GM10847 (cell line): ENCODE data around the gene ISG20.

Source experiments
- POLR2A ChIP-seq: IDR thresholded peaks from 2 replicates; pipeline ENCODE4 v1.6.1; 2011; ENCODE audit not compliant: insufficient read length; ENCODE audit errors: extremely low read depth

ISG20 gene

GRCh38 chr15:88680241-88681001 lies 41.6 kb downstream of the ISG20 start:
- no peak for TF ChIP-seq POLR2A

- TF ChIP-seq POLR2A = no peak
Measured at GRCh38 chr15:88681610-88682221, 42.9 kb downstream of the ISG20 start.

DNA sequence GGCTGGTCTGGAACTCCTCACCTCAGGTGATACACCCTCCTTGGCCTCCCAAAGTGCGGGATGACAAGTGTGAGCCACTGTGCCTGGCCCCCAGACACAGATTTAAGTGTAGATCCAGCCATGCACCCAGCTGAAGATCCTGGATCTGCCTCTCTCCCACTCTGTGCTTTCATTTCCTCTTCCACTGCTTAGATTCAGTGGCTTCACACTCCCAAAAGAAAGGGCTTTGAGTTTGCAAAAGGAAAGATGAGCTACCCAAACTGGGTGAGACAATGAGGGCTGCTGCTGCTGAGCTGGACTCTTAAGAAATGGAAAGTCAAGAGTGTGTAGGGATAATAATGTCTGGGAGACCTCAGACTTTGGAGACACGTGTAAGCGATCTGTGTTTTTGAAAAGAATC lies 45.5 kb downstream of the ISG20 start:
- TF ChIP-seq POLR2A = no peak

- TF ChIP-seq POLR2A = no peak
Measured at GRCh38 chr15:88686166-88686565, 47.4 kb downstream of the ISG20 start.

GRCh38 chr15:88688394-88688933 lies 49.6 kb downstream of the ISG20 start:
- TF ChIP-seq POLR2A = no peak

DNA sequence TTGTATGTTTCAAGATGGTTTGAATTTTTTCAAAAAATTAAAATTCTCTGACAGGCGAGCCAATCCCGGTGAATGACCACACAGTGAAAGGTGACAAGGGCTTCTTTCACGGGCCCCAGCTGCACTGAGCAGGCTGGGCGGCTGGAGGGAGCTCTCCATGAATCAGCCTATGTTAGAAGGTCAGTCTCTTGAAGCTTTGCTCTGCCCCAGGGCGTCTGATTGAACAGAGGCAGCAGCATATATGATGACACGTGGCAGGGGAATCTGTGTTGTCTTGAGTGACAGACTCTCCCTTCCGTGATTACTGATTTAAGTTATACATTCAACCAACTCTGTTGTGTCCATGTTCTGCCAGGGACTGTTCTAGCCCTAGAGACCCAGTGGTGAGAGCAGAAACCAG lies 51.5 kb downstream of the ISG20 start:
- no peak for TF ChIP-seq POLR2A

GRCh38 chr15:88693191-88693590 lies 54.4 kb downstream of the ISG20 start:
- no peak for TF ChIP-seq POLR2A

- no peak for TF ChIP-seq POLR2A
Measured at GRCh38 chr15:88695101-88695500, 56.3 kb downstream of the ISG20 start.

- TF ChIP-seq POLR2A = no peak
Measured at GRCh38 chr15:88695691-88696251, 57.0 kb downstream of the ISG20 start.

- no peak for TF ChIP-seq POLR2A
Measured at GRCh38 chr15:88696254-88696653, 57.4 kb downstream of the ISG20 start.

DNA sequence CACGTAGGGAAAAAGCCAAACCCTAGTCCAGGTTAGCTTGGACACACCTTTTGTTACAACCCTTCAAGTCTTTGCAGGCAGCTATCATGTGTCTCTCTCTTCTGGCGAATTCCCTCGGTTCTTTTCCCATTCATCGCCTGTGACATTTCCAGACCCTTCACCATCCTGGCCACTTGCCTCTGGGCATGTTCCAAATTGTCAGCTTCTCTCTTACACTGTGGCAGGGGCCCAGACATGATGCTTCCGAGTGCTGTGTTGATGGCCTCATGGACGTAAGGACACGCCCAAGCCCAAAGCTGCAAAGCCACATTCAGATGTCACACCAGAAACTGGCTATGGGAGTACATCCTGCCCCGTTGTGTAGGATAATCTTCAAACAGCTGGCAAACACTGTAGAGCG lies 58.5 kb downstream of the ISG20 start:
- TF ChIP-seq POLR2A = no peak

DNA sequence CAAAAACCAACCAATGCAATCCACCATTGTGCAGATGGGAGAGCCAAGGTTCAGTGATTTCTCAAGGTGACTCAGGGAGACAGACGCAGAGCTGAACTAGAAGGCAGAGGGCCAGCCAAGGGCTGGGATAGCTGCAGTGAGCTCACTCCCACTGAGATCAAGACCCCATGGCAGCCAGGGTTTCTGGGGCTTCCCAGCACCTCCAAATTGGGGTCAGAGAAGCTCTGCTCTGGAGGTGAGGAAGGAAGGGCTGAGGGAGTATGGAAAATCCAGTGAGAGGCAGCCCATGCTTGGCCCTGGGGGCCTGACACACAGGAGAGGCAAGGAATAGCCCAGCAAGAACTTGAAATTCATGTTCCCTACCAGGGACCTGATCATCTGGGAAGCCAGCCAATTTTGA lies 61.0 kb downstream of the ISG20 start:
- TF ChIP-seq POLR2A = no peak

DNA sequence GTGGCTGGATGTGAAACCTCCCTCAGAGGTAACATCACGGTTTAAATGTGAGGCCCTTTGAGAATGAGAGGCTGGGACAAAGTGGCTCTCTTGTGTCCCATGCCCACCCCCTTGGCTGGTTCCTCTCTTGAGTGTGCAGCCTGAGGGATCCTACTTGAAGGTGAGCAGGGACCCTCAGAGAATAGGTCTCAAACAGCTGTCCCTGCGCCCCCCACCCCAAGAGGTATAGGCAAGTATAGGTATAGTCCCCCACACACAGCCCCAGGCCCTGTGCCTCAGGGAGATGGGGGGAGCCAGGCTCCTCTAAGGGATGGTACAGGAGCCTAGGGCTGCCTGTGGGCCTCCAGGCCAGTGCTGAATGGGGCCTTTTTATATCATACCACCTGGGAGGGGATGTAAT lies 61.9 kb downstream of the ISG20 start:
- TF ChIP-seq POLR2A = no peak

DNA sequence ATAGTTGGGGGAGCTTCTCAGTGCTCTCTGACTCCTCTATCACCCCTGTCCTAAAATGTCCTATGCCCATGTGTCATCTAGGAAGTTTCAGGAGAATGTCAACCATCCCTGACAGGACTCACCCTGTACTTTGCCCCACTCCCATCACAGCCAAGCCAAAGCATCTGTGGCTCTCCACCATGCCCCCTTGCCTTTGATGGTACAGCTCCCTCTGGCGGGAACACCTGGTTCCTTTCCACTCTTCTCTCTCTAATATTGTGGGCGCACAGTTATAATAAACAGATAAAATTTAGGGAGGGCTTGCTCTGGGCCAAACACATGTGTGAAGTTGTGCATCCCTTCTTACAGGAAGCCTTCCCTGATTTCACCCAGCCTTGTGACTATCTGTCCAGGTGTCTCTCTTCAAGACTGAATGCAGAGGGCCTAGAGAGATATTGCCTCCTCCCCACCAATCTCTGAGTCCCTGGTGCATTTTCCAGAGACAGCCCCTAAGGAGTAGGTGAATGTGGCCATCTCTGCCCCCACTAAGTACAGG lies 62.8 kb downstream of the ISG20 start:
- TF ChIP-seq POLR2A = no peak

DNA sequence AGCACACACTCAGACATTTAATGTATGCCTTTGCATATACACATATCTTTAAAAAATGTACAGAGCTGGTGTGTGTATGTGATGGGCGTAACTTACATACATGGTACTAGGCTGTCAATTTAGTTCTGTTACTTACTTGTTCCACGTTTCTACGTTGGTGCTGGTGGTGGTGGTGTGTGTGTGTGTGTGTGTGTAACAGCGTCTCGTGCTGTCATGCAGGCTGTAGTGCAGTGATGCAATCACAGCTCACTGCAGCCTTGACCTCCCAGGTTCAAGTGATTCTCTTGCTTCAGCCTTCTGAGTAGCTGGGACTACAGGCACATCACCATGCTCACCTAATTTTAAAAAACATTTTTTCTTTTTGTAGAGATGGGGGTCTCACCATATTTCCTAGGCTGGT lies 64.2 kb downstream of the ISG20 start:
- no peak for TF ChIP-seq POLR2A

DNA sequence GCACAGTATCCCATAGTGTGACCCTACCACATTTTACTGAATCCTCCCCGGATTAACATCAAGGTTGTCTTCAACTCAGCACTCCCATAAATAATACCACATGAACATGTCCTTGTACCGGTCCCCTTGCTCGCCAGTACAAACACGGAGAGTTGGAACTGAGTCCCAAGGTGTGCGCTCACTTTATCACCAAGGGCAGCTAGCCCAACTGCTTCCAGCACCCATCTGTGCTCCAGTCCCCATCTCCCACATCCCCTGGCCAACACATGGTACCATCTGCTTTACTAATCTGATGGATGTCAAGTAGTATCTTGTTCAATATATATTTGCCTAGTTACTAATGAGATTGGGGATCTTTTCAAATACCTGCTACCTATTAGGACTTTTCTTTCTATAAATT lies 64.7 kb downstream of the ISG20 start:
- TF ChIP-seq POLR2A = no peak
